Loucy (cell line): Measurements from ENCODE around the gene RXYLT1.

Experiments used
- CTCF ChIP-seq: fragments of 200-600 bp; sonication (generic); conservative IDR thresholded peaks from 2 replicates; pipeline ENCODE4 v1.5.1; 2014; ENCODE audit warnings: mild to moderate bottlenecking, antibody characterized with exemption, low read length
- EZH2phosphoT487 ChIP-seq: fragments of 200-600 bp; IDR thresholded peaks from 2 replicates; pipeline ENCODE4 v1.6.1; 2018; ENCODE audit warnings: antibody characterized with exemption, mild to moderate bottlenecking, moderate library complexity, borderline replicate concordance

DNA sequence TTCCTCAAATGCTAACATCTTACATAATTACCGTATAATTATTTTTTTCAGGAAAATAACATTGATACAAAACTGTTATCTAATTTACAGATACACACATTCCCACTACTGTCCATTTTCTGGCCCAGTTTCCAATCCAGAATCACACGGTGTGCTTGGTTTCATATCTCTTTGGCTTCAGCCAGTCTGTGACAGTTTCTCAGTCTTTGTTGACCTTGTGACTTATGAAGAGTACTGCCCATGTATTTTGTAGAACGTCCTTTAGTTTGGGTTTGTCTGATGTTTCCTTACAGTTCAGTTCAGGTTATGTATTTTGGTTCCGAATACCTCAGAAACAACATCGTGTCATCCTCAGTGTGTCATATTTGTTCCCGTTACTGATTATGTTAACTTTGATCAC is 16.2 kb downstream of the RXYLT1 start:
- no peak for TF ChIP-seq CTCF
- no peak for TF ChIP-seq EZH2phosphoT487
